Panc1 (cell line): ENCODE data around the gene NPB. TPM values are rescaled to one million over a fixed set of nuclear protein-coding genes. Genes with fewer than 3 reads are reported as not detected.

Source experiments
- ATAC-seq: fragments of 200-7000 bp; cut with Tn5 transposase; 2 replicates; pipeline ENCODE4 v1.9.1; 2020; ENCODE audit warnings: mild to moderate bottlenecking, moderate library complexity
- BruUV-seq: library from RNA; stranded (reverse); fragments of 400-500 nt; replicated peaks from 2 replicates; lab custom pipeline; 2021; lab: Mats Ljungman, UMichigan
- CTCF ChIA-PET: fragments of 300-600 bp; sonication (Branson Sonifier 250); formaldehyde crosslinking; loops from one replicate; lab custom pipeline; 2022; ENCODE audit warnings: antibody characterized with exemption; lab: Charles Lee
- POLR2A ChIA-PET: fragments of 300-600 bp; sonication (Branson Sonifier 250); formaldehyde crosslinking; loops from one replicate; lab custom pipeline; 2022; ENCODE audit warnings: antibody characterized with exemption; lab: Charles Lee
- DNase-seq: peaks from one replicate; pipeline ENCODE4 v3.0.0-alpha.2; 2010; ENCODE audit warnings: low read depth, low spot score
- H3K27ac ChIP-seq: 2 replicates; pipeline ENCODE4 v1.5.1; 2011; ENCODE audit warnings: mild to moderate bottlenecking, low read length, inconsistent platforms
- H3K27me3 ChIP-seq: fragments of 200-500 bp; sonication (Bioruptor generic); 2 replicates; pipeline ENCODE4 v1.6.0; 2014; ENCODE audit warnings: low read length, inconsistent platforms; ENCODE audit not compliant: control insufficient read depth, insufficient read depth
- H3K36me3 ChIP-seq: fragments of 200-500 bp; sonication (Bioruptor generic); 2 replicates; pipeline ENCODE4 v1.5.1; 2014; ENCODE audit warnings: inconsistent platforms, mild to moderate bottlenecking, low read length, moderate library complexity; ENCODE audit not compliant: control insufficient read depth, insufficient read depth
- H3K4me1 ChIP-seq: 2 replicates; pipeline ENCODE4 v1.5.1; 2011; ENCODE audit warnings: inconsistent platforms, mild to moderate bottlenecking, low read length, moderate library complexity; ENCODE audit not compliant: control insufficient read depth, insufficient read depth
- H3K4me3 ChIP-seq, 2 experiments: 2 replicates each; pipeline ENCODE4 v1.5.1; 2011 to 2012; ENCODE audit warnings: low read depth in 2 of 2, low read length in 2 of 2, mild to moderate bottlenecking in 2 of 2, inconsistent platforms in 1 of 2, moderate library complexity in 1 of 2
- H3K9me3 ChIP-seq: fragments of 200-500 bp; sonication (Bioruptor generic); 2 replicates; pipeline ENCODE4 v1.5.1; 2014; ENCODE audit warnings: low read depth, mild to moderate bottlenecking, inconsistent platforms, low read length, moderate library complexity; ENCODE audit not compliant: control insufficient read depth, insufficient read depth
- CTCF ChIP-seq: fragments of 450-650 bp; IDR thresholded peaks from 2 replicates; pipeline ENCODE4 v1.5.1; 2017; ENCODE audit warnings: mild to moderate bottlenecking
- POLR2AphosphoS5 ChIP-seq: IDR thresholded peaks from 2 replicates; pipeline ENCODE4 v1.6.1; 2012; ENCODE audit warnings: mild to moderate bottlenecking, low read depth, low read length, moderate library complexity
- REST ChIP-seq, 2 experiments: IDR thresholded peaks; 2 replicates each; pipeline ENCODE4 v1.6.1; 2011 to 2012; ENCODE audit warnings: low read depth in 2 of 2, control low read depth in 1 of 2, low read length in 1 of 2, mild to moderate bottlenecking in 1 of 2, moderate library complexity in 1 of 2; ENCODE audit not compliant: insufficient read depth in 1 of 2
- SIN3A ChIP-seq: IDR thresholded peaks from 2 replicates; pipeline ENCODE4 v1.6.1; 2012; ENCODE audit warnings: low read depth, mild to moderate bottlenecking, low read length, moderate library complexity, borderline replicate concordance; ENCODE audit not compliant: insufficient read depth
- TCF7L2 ChIP-seq: IDR thresholded peaks from 2 replicates; pipeline ENCODE4 v1.6.1; 2011; ENCODE audit warnings: mild to moderate bottlenecking, low read depth, low read length, inconsistent platforms
- in situ Hi-C: cut with HindIII; loops from 2 replicates; pipeline ENCODE4 v1.10.0; 2016; ENCODE audit warnings: low sequenced_read_pairs, low pct_unique_long_range_greater_than_20kb
- intact Hi-C: fragments of 100-400 bp; cut with micrococcal nuclease; formaldehyde crosslinking; loops from one replicate; pipeline ENCODE4 v1.10.0; 2022; ENCODE audit not compliant: unreplicated experiment
- total RNA-seq: library from RNA; stranded (reverse); gene quantifications from one replicate; pipeline ENCODE4 v1.2.1, GENCODE V29; 2021; ENCODE audit not compliant: unreplicated experiment

Gene NPB
- total RNA-seq, 1 experiment from 2014 or later: 3.9 TPM

DNA sequence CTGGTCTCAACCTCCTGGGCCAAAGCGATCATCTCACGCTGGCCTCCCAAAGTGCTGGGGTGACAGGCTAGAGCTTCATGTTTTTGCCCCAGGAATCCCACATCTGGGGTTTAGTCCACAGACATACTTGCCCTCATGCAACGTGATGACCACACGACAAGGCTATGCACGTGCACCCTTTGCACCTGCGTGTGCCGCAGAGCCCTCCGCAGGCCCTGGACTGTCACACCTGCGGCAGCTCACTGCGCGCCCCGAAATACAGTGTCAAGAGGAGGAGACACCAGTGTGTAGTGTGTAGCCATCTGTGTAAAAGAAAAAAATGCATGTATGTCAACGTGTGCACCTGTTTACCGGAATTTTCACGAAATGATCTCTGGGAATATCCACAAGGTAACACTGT is 48.5 kb downstream of the NPB start:
- H3K9me3 ChIP-seq: no peaks in the 10 kb centered on the region
- H3K4me1 ChIP-seq: no peaks in the 10 kb centered on the region
- no peak overlapping the region for H3K4me3 ChIP-seq
- ChIA-PET CTCF (interaction anchor here (0.9 kb wide), 1 partner anchor 65 kb away, joined by 6 read pairs; no protein-coding TSS in a partner anchor), POLR2A (interaction anchor here (0.6 kb wide), 1 partner anchor 17 kb away, joined by 5 read pairs; no protein-coding TSS in a partner anchor)
- TF ChIP-seq SIN3A (no peak), POLR2AphosphoS5 (no peak), REST (IDR thresholded peaks at IDR 0.05; ENCODE audit: insufficient read depth in 1 of 2, low read depth in 2 of 2, low read length in 1 of 2) (no peak), TCF7L2 (no peak)
- no peak for ATAC-seq
- DNase-seq: no peak
- intact Hi-C loops: no loop called here
- in situ Hi-C loops: no loop called here
- H3K27me3 ChIP-seq: no peaks in the 10 kb centered on the region
- H3K27ac ChIP-seq: no peak overlapping the region
- no TSS peak for BruUV-seq
- no peaks in the 10 kb centered on the region for H3K36me3 ChIP-seq

GRCh38 chr17:81951785-81952684 is 50.0 kb downstream of the NPB start:
- in situ Hi-C loops: no loop called here
- H3K27me3 ChIP-seq: no peaks in the 10 kb centered on the region
- H3K36me3 ChIP-seq: no peaks in the 10 kb centered on the region
- TF ChIP-seq TCF7L2: no peak
- no peak for TF ChIP-seq REST (IDR thresholded peaks at IDR 0.05; ENCODE audit: insufficient read depth in 1 of 2, low read depth in 2 of 2, low read length in 1 of 2)
- TF ChIP-seq CTCF: no peak
- TF ChIP-seq SIN3A: no peak
- no peak for TF ChIP-seq POLR2AphosphoS5
- BruUV-seq: no TSS peak
- ChIA-PET CTCF (no interaction called here), POLR2A (interaction anchor here (0.6 kb wide), 1 partner anchor 16 kb away, joined by 5 read pairs; no protein-coding TSS in a partner anchor)
- no peak overlapping the region for H3K4me3 ChIP-seq
- intact Hi-C loops: no loop called here
- no peaks in the 10 kb centered on the region for H3K4me1 ChIP-seq
- DNase-seq: no peak
- ATAC-seq: no peak
- H3K9me3 ChIP-seq: no peaks in the 10 kb centered on the region
- H3K27ac ChIP-seq: no peak overlapping the region

Other genes with a start within 250 kb of the NPB start
- 0.85 TPM for gene PDE6G, start 245.7 kb upstream of the NPB start, total RNA-seq
- 42.8 TPM for gene OXLD1, start 235.6 kb upstream of the NPB start, total RNA-seq
- gene CCDC137, start 235.5 kb upstream of the NPB start, total RNA-seq: 74.6 TPM
- 52.7 TPM for gene ARL16, start 218.4 kb upstream of the NPB start, total RNA-seq
- gene HGS, start 218.2 kb upstream of the NPB start, total RNA-seq: 240 TPM
- 157 TPM for gene MRPL12, start 198.9 kb upstream of the NPB start, total RNA-seq
- gene SLC25A10, start 190.0 kb upstream of the NPB start, total RNA-seq: 81.2 TPM
- 1.6 TPM for gene GCGR, start 98.1 kb upstream of the NPB start, total RNA-seq
- 115 TPM for gene MCRIP1, start 68.9 kb upstream of the NPB start, total RNA-seq
- gene PPP1R27, start 67.2 kb upstream of the NPB start, total RNA-seq: not detected
- gene P4HB, start 41.7 kb upstream of the NPB start, total RNA-seq: 759 TPM
- gene ARHGDIA, start 30.9 kb upstream of the NPB start, total RNA-seq: 420 TPM
- gene ALYREF, start 10.7 kb upstream of the NPB start, total RNA-seq: 253 TPM
- gene ANAPC11, start 10.5 kb upstream of the NPB start, total RNA-seq: 218 TPM
- 91.2 TPM for gene PCYT2, start 9.2 kb downstream of the NPB start, total RNA-seq
- 82.5 TPM for gene SIRT7, start 15.9 kb downstream of the NPB start, total RNA-seq
- gene MAFG, start 25.5 kb downstream of the NPB start, total RNA-seq: 57.0 TPM
- 212 TPM for gene PYCR1, start 35.1 kb downstream of the NPB start, total RNA-seq
- gene MYADML2, start 45.0 kb downstream of the NPB start, total RNA-seq: not detected
- 2.0 TPM for gene NOTUM, start 58.9 kb downstream of the NPB start, total RNA-seq
- gene ASPSCR1, start 75.4 kb downstream of the NPB start, total RNA-seq: 64.7 TPM
- 187 TPM for gene CENPX, start 120.6 kb downstream of the NPB start, total RNA-seq
- gene LRRC45, start 121.1 kb downstream of the NPB start, total RNA-seq: 29.9 TPM
- gene RAC3, start 129.4 kb downstream of the NPB start, total RNA-seq: 39.4 TPM
- 128 TPM for gene DCXR, start 135.5 kb downstream of the NPB start, total RNA-seq
- 43.4 TPM for gene RFNG, start 149.6 kb downstream of the NPB start, total RNA-seq
- gene GPS1, start 149.7 kb downstream of the NPB start, total RNA-seq: 175 TPM
- gene DUS1L, start 163.6 kb downstream of the NPB start, total RNA-seq: 115 TPM
- gene FASN, start 196.0 kb downstream of the NPB start, total RNA-seq: 956 TPM